Keratinocyte (primary cell): ENCODE measurements around the gene GNPTAB. TPM values are rescaled to one million over a fixed set of nuclear protein-coding genes. Genes with fewer than 3 reads are reported as not detected.

Source experiments
- DNase-seq: peaks from one replicate; pipeline ENCODE4 v3.0.0-alpha.2; 2011; ENCODE audit warnings: low read depth, missing footprints, low spot score
- FAIRE-seq: peaks from 2 replicates; lab custom pipeline; 2011; peaks lifted over from hg19 to GRCh38; lab: Jason Lieb, UNC
- H2AFZ ChIP-seq: 2 replicates; pipeline ENCODE4 v1.6.0; 2012; ENCODE audit warnings: low read length, control low read depth, inconsistent platforms; ENCODE audit not compliant: control insufficient read depth
- H3K27ac ChIP-seq: 2 replicates; pipeline ENCODE4 v1.5.1; 2011; ENCODE audit warnings: low read length; ENCODE audit not compliant: control insufficient read depth, insufficient read depth
- H3K27me3 ChIP-seq: 3 replicates; pipeline ENCODE4 v1.6.0; 2011; ENCODE audit warnings: low read length; ENCODE audit not compliant: control insufficient read depth, insufficient read depth; ENCODE audit errors: extremely low read depth
- H3K36me3 ChIP-seq, 2 experiments: 2 replicates in 1 of 2; 3 replicates in 1 of 2; pipeline ENCODE4 v1.5.1; 2011; ENCODE audit warnings: low read length in 2 of 2, mild to moderate bottlenecking in 1 of 2; ENCODE audit not compliant: control insufficient read depth in 2 of 2, insufficient read depth in 2 of 2; ENCODE audit errors: extremely low read depth in 1 of 2
- H3K4me1 ChIP-seq: 3 replicates; pipeline ENCODE4 v1.5.1; 2011; ENCODE audit warnings: low read length; ENCODE audit not compliant: control insufficient read depth, insufficient read depth; ENCODE audit errors: extremely low read depth
- H3K4me2 ChIP-seq: 3 replicates; pipeline ENCODE4 v1.6.0; 2011; ENCODE audit warnings: low read depth, low read length; ENCODE audit not compliant: control insufficient read depth, insufficient read depth; ENCODE audit errors: extremely low read depth
- H3K4me3 ChIP-seq, 3 experiments: fragments of 200-600 bp in 1 of 3; sonication (generic) in 1 of 3; 2 replicates in 2 of 3; 3 replicates in 1 of 3; pipeline ENCODE4 v1.5.1; 2011 to 2016; ENCODE audit warnings: low read length in 3 of 3, mild to moderate bottlenecking in 3 of 3, control low read depth in 2 of 3, inconsistent platforms in 1 of 3, low read depth in 1 of 3, mixed read lengths in 1 of 3, mixed run types in 1 of 3, moderate library complexity in 1 of 3; ENCODE audit not compliant: control insufficient read depth in 2 of 3, insufficient read depth in 2 of 3; ENCODE audit errors: extremely low read depth in 1 of 3
- H3K79me2 ChIP-seq: 2 replicates; pipeline ENCODE4 v1.6.0; 2012; ENCODE audit warnings: low read length; ENCODE audit not compliant: control insufficient read depth, insufficient read depth
- H3K9ac ChIP-seq: 3 replicates; pipeline ENCODE4 v1.6.0; 2011; ENCODE audit warnings: low read length; ENCODE audit not compliant: control insufficient read depth, insufficient read depth; ENCODE audit errors: extremely low read depth
- H3K9me1 ChIP-seq: 3 replicates; pipeline ENCODE4 v1.6.0; 2011; ENCODE audit warnings: low read length; ENCODE audit not compliant: control insufficient read depth, insufficient read depth; ENCODE audit errors: extremely low read depth
- H3K9me3 ChIP-seq: 2 replicates; pipeline ENCODE4 v1.5.1; 2012; ENCODE audit warnings: low read depth, low read length; ENCODE audit not compliant: control insufficient read depth
- H4K20me1 ChIP-seq: 3 replicates; pipeline ENCODE4 v1.6.0; 2011; ENCODE audit warnings: low read length; ENCODE audit not compliant: control insufficient read depth, insufficient read depth; ENCODE audit errors: extremely low read depth
- CTCF ChIP-seq, 3 experiments: IDR thresholded peaks in 1 of 3; conservative IDR thresholded peaks in 1 of 3; optimal IDR thresholded peaks in 1 of 3; 2 replicates in 2 of 3; 3 replicates in 1 of 3; pipeline versions ENCODE3 to v1.5.1; 2011; ENCODE audit warnings: low read length in 3 of 3, mild to moderate bottlenecking in 3 of 3, moderate library complexity in 2 of 3, control low read depth in 1 of 3, inconsistent platforms in 1 of 3; ENCODE audit not compliant: insufficient read depth in 2 of 3; ENCODE audit errors: extremely low read depth in 1 of 3
- EZH2 ChIP-seq: IDR thresholded peaks from one replicate; pipeline ENCODE4 v1.6.1; 2012; ENCODE audit warnings: inconsistent platforms, mild to moderate bottlenecking, low read length, moderate library complexity
- dilution Hi-C: fragments of 300-500 bp; cut with MboI; formaldehyde crosslinking; loops from one replicate; pipeline ENCODE4 v1.7.0; 2020; ENCODE audit warnings: low sequenced_read_pairs; ENCODE audit not compliant: extremely low pct_ligation_motif_present
- polyA plus RNA-seq, 5 experiments: library from polyadenylated mRNA; depleted of rRNA in 3 of 5; stranded (reverse) in 3 of 5; stranded (forward) in 1 of 5; unstranded in 1 of 5; fragments of >200 nt; gene quantifications; 1 replicate in 1 of 5; 2 replicates in 3 of 5; 3 replicates in 1 of 5; pipeline versions ENCODE4 v1.2.1 to v1.2.3, GENCODE V29; 2011 to 2012; ENCODE audit warnings: missing spikeins in 2 of 5, low read depth in 1 of 5, low replicate concordance in 1 of 5

Gene GNPTAB
- polyA plus RNA-seq, 1 donor (not counting 4 experiments of a cell fraction or from before 2014, with no cell fraction given): 35.7 TPM

- Histone ChIP-seq H3K4me1 (peaks cover 23% of the 10 kb centered on the region), H3K27ac (no peak overlapping the region), H3K9ac (no peak overlapping the region), H4K20me1 (no peaks in the 10 kb centered on the region), H3K4me3 (no peak overlapping the region), H3K36me3 (no peaks in the 10 kb centered on the region), H3K9me1 (no peaks in the 10 kb centered on the region), H3K79me2 (no peaks in the 10 kb centered on the region), H3K4me2 (peak overlapping the region; percentile 34), H3K27me3 (no peaks in the 10 kb centered on the region), H2AFZ (peak overlapping the region; percentile 64), H3K9me3 (no peaks in the 10 kb centered on the region)
- TF ChIP-seq EZH2: no peak
- TF ChIP-seq CTCF (optimal IDR thresholded peaks at IDR 0.05 in 1 of 3, IDR thresholded peaks at IDR 0.05 in 1 of 3, conservative IDR thresholded peaks at IDR 0.05 in 1 of 3; ENCODE audit: extremely low read depth in 1 of 3, insufficient read depth in 2 of 3, low read length in 3 of 3): no peak
- DNase-seq (no peak), FAIRE-seq (peak; percentile 74)
- dilution Hi-C loops: no loop called here
These were observed 24.7 kb upstream of the GNPTAB start for GRCh38 chr12:101855364-101855884.

- Histone ChIP-seq H3K9me1 (no peaks in the 10 kb centered on the region), H3K4me2 (peak overlapping the region; percentile 34), H3K9ac (no peak overlapping the region), H3K9me3 (no peaks in the 10 kb centered on the region), H3K4me1 (peaks cover 23% of the 10 kb centered on the region), H3K79me2 (no peaks in the 10 kb centered on the region), H3K27ac (no peak overlapping the region), H3K4me3 (no peak overlapping the region), H4K20me1 (no peaks in the 10 kb centered on the region), H2AFZ (peak overlapping the region; percentile 64), H3K27me3 (no peaks in the 10 kb centered on the region), H3K36me3 (no peaks in the 10 kb centered on the region)
- dilution Hi-C loops: no loop called here
- DNase-seq: no peak
- FAIRE-seq: no peak
- TF ChIP-seq CTCF (optimal IDR thresholded peaks at IDR 0.05 in 1 of 3, IDR thresholded peaks at IDR 0.05 in 1 of 3, conservative IDR thresholded peaks at IDR 0.05 in 1 of 3; ENCODE audit: extremely low read depth in 1 of 3, insufficient read depth in 2 of 3, low read length in 3 of 3): no peak
- TF ChIP-seq EZH2: no peak
These were observed 24.0 kb upstream of the GNPTAB start for GRCh38 chr12:101854747-101855146.
